H1 (cell line): Measurements from ENCODE around the gene MYPOP. TPM values are rescaled to one million over a fixed set of nuclear protein-coding genes. Genes with fewer than 3 reads are reported as not detected.
A peak's percentile ranks its signal among the peaks of the same experiment; 100 is the strongest.

Source experiments
- CTCF ChIA-PET: fragments of 300-600 bp; sonication (Branson Sonifier 250); formaldehyde crosslinking; loops from one replicate; lab custom pipeline; 2021; ENCODE audit not compliant: partially characterized antibody; lab: Charles Lee
- POLR2A ChIA-PET: fragments of 300-600 bp; sonication (Branson Sonifier 250); formaldehyde crosslinking; loops from one replicate; lab custom pipeline; 2021; ENCODE audit warnings: inconsistent platforms; ENCODE audit not compliant: partially characterized antibody; lab: Charles Lee
- DNase-seq, 2 experiments: peaks; one replicate each; pipeline versions ENCODE4 v3.0.0 to v3.0.0-alpha.2; 2010 to 2022; ENCODE audit warnings: low spot score in 2 of 2, low read depth in 1 of 2, mixed read lengths in 1 of 2
- FAIRE-seq: peaks from 2 replicates; lab custom pipeline; 2011; peaks lifted over from hg19 to GRCh38; lab: Jason Lieb, UNC
- H2AFZ ChIP-seq: 2 replicates; pipeline ENCODE4 v1.8.1; 2012; ENCODE audit warnings: low read length, inconsistent platforms
- H2AK5ac ChIP-seq: 2 replicates; pipeline ENCODE4 v1.6.1; 2013; ENCODE audit warnings: low read depth, low read length
- H2BK120ac ChIP-seq: replicated peaks from 2 replicates; pipeline ENCODE3; 2013; ENCODE audit warnings: low read depth, low read length, inconsistent platforms
- H2BK12ac ChIP-seq: 2 replicates; pipeline ENCODE4 v1.6.1; 2013; ENCODE audit warnings: low read depth, low read length
- H2BK15ac ChIP-seq: 2 replicates; pipeline ENCODE4 v1.6.1; 2013; ENCODE audit warnings: low read length
- H2BK20ac ChIP-seq: 2 replicates; pipeline ENCODE4 v1.6.1; 2013; ENCODE audit warnings: low read length
- H2BK5ac ChIP-seq: 2 replicates; pipeline ENCODE4 v1.6.1; 2013; ENCODE audit warnings: low read depth, low read length
- H3K14ac ChIP-seq: 2 replicates; pipeline ENCODE4 v1.6.1; 2013; ENCODE audit warnings: inconsistent platforms; ENCODE audit not compliant: insufficient read length
- H3K18ac ChIP-seq: 2 replicates; pipeline ENCODE4 v1.6.1; 2013; ENCODE audit warnings: low read length; ENCODE audit errors: extremely low read depth
- H3K23ac ChIP-seq: 2 replicates; pipeline ENCODE4 v1.6.1; 2013; ENCODE audit warnings: inconsistent platforms; ENCODE audit not compliant: insufficient read length
- H3K23me2 ChIP-seq: 2 replicates; pipeline ENCODE4 v1.6.1; 2013; ENCODE audit warnings: low read depth, low read length
- H3K27ac ChIP-seq: 2 replicates; pipeline ENCODE4 v1.6.1; 2011; ENCODE audit warnings: low read depth, low read length, inconsistent platforms
- H3K27me3 ChIP-seq, 4 experiments: replicated peaks in 1 of 4; 1 replicate in 1 of 4; 2 replicates in 3 of 4; pipeline versions ENCODE4 v1.6.1 to v1.8.1; 2011 to 2013; ENCODE audit warnings: low read length in 3 of 4, mild to moderate bottlenecking in 3 of 4, inconsistent platforms in 2 of 4, mixed read lengths in 2 of 4, moderate library complexity in 1 of 4; ENCODE audit not compliant: control insufficient read depth in 3 of 4, insufficient read depth in 3 of 4; ENCODE audit errors: extremely low read depth in 1 of 4
- H3K36me3 ChIP-seq, 4 experiments: 2 replicates each; pipeline versions ENCODE4 v1.6.1 to v1.8.1; 2011 to 2013; ENCODE audit warnings: mild to moderate bottlenecking in 4 of 4, low read length in 3 of 4, moderate library complexity in 2 of 4, control low read depth in 1 of 4, inconsistent platforms in 1 of 4; ENCODE audit not compliant: insufficient read depth in 4 of 4, control insufficient read depth in 2 of 4
- H3K4ac ChIP-seq: replicated peaks from 2 replicates; pipeline ENCODE3; 2013; ENCODE audit warnings: low read length, low read depth, mixed read lengths, inconsistent platforms; ENCODE audit not compliant: insufficient read length
- H3K4me1 ChIP-seq, 4 experiments: replicated peaks in 1 of 4; 1 replicate in 1 of 4; 2 replicates in 3 of 4; pipeline versions ENCODE4 v1.6.1 to v1.8.1; 2011 to 2013; ENCODE audit warnings: low read length in 3 of 4, inconsistent platforms in 2 of 4, mixed read lengths in 1 of 4; ENCODE audit not compliant: insufficient read depth in 4 of 4, control insufficient read depth in 3 of 4
- H3K4me2 ChIP-seq, 2 experiments: 2 replicates each; pipeline versions ENCODE4 v1.6.1 to v1.8.1; 2011 to 2013; ENCODE audit warnings: low read depth in 2 of 2, low read length in 2 of 2, control low read depth in 1 of 2, inconsistent platforms in 1 of 2, mild to moderate bottlenecking in 1 of 2; ENCODE audit not compliant: insufficient read depth in 1 of 2
- H3K4me3 ChIP-seq, 4 experiments: fragments of 200-600, 300-600 bp in 1 of 4; sonication (generic), shearing (Covaris generic), sonication (Bioruptor Twin) in 1 of 4; 2 replicates each; pipeline versions ENCODE4 v1.5.1 to v1.8.1; 2011 to 2016; ENCODE audit warnings: low read length in 4 of 4, low read depth in 3 of 4, control low read depth in 2 of 4, inconsistent platforms in 2 of 4, mild to moderate bottlenecking in 2 of 4, mixed read lengths in 1 of 4, moderate library complexity in 1 of 4; ENCODE audit not compliant: insufficient read depth in 2 of 4; ENCODE audit errors: extremely low read depth in 1 of 4
- H3K56ac ChIP-seq: replicated peaks from 2 replicates; pipeline ENCODE3; 2013; ENCODE audit warnings: low read depth, mild to moderate bottlenecking, mixed read lengths, low read length, inconsistent platforms; ENCODE audit not compliant: insufficient read length
- H3K79me1 ChIP-seq: 2 replicates; pipeline ENCODE4 v1.6.1; 2013; ENCODE audit warnings: low read depth, low read length, control low read depth
- H3K79me2 ChIP-seq, 2 experiments: 2 replicates each; pipeline versions ENCODE4 v1.6.1 to v1.8.1; 2012 to 2013; ENCODE audit warnings: low read length in 2 of 2, mild to moderate bottlenecking in 2 of 2, inconsistent platforms in 1 of 2; ENCODE audit not compliant: insufficient read depth in 2 of 2, control insufficient read depth in 1 of 2
- H3K9ac ChIP-seq, 4 experiments: replicated peaks in 1 of 4; 1 replicate in 1 of 4; 2 replicates in 3 of 4; pipeline versions ENCODE4 v1.6.1 to v1.8.1; 2011 to 2013; ENCODE audit warnings: low read depth in 3 of 4, low read length in 3 of 4, control low read depth in 2 of 4, mild to moderate bottlenecking in 2 of 4, moderate library complexity in 2 of 4, inconsistent platforms in 1 of 4; ENCODE audit errors: extremely low read depth in 1 of 4
- H3K9me3 ChIP-seq, 2 experiments: 2 replicates each; pipeline versions ENCODE4 v1.6.1 to v1.8.1; 2012 to 2013; ENCODE audit warnings: mild to moderate bottlenecking in 2 of 2, moderate library complexity in 2 of 2, control low read depth in 1 of 2, inconsistent platforms in 1 of 2, low read depth in 1 of 2, low read length in 1 of 2, mixed read lengths in 1 of 2; ENCODE audit not compliant: insufficient read depth in 2 of 2
- H4K20me1 ChIP-seq, 2 experiments: replicated peaks in 1 of 2; 2 replicates each; pipeline versions ENCODE3 to v1.8.1; 2011 to 2013; ENCODE audit warnings: inconsistent platforms in 2 of 2, low read length in 2 of 2, mild to moderate bottlenecking in 1 of 2; ENCODE audit not compliant: insufficient read depth in 2 of 2, control insufficient read depth in 1 of 2
- H4K5ac ChIP-seq: 2 replicates; pipeline ENCODE4 v1.6.1; 2013; ENCODE audit warnings: low read length, low read depth, mixed read lengths, inconsistent platforms; ENCODE audit not compliant: insufficient read length
- H4K8ac ChIP-seq: 2 replicates; pipeline ENCODE4 v1.8.0; 2013; ENCODE audit warnings: mild to moderate bottlenecking, moderate library complexity, low read length, inconsistent platforms; ENCODE audit not compliant: insufficient read depth; ENCODE audit errors: extremely low read depth
- H4K91ac ChIP-seq: replicated peaks from 2 replicates; pipeline ENCODE3; 2013; ENCODE audit warnings: low read length, mixed read lengths, inconsistent platforms; ENCODE audit not compliant: insufficient read length
- POLR2AphosphoS5 ChIP-seq: IDR thresholded peaks from 2 replicates; pipeline ENCODE4 v1.6.1; 2011; ENCODE audit warnings: low read depth, low read length
- WGBS, 2 experiments: shearing (Covaris generic) in 1 of 2; methylation state at CpG; one replicate each; pipeline versions ENCODE4 v1.1.6 to v1.1.7; 2013 to 2015; ENCODE audit warnings: low lambda C conversion rate in 2 of 2, mixed read lengths in 2 of 2, inconsistent platforms in 1 of 2, low coverage in 1 of 2, missing lambda C conversion rate in 1 of 2; ENCODE audit not compliant: insufficient replicate concordance in 2 of 2, insufficient coverage in 1 of 2, insufficient read length in 1 of 2; ENCODE audit errors: extremely low coverage in 1 of 2, missing lambda C conversion rate in 1 of 2; 5-methylcytosine and 5-hydroxymethylcytosine counted together
- polyA plus RNA-seq, 7 experiments: library from polyadenylated mRNA; depleted of rRNA in 3 of 7; stranded (reverse) in 5 of 7; unstranded in 2 of 7; fragments of >200 nt in 5 of 7; fragments of 200-250 nt in 2 of 7; gene quantifications; 1 replicate in 5 of 7; 2 replicates in 1 of 7; 4 replicates in 1 of 7; pipeline versions ENCODE4 v1.2.1 to v1.2.3, GENCODE V29; 2011 to 2013; ENCODE audit warnings: missing spikeins in 2 of 7, mixed read lengths in 2 of 7
- total RNA-seq: library from RNA; stranded (reverse); fragmentation: NEBNext Ultra II Directional; extraction: Animal tissue kit (Norgen Biotek cat#: 25700); gene quantifications from 2 replicates; pipeline ENCODE4 v1.2.1, GENCODE V29; 2021
- TF ChIP-seq, protein P1 (sequence below), 3 experiments: IDR thresholded peaks; 1 replicate in 2 of 3; 2 replicates in 1 of 3; pipeline versions ENCODE4 v1.5.1 to v1.6.1; 2011; ENCODE audit warnings: low read length in 3 of 3, mild to moderate bottlenecking in 3 of 3, inconsistent platforms in 2 of 3, low read depth in 1 of 3, moderate library complexity in 1 of 3; ENCODE audit not compliant: insufficient read depth in 1 of 3; ENCODE audit errors: control extremely low read depth in 1 of 3
- TF ChIP-seq, protein P2 (sequence below): IDR thresholded peaks from 2 replicates; pipeline ENCODE4 v1.6.1; 2011; ENCODE audit warnings: low read length, improper control_type of control experiment

MYPOP gene
- total and polyA plus RNA-seq, 2 of the 8 experiments (the other 6 are each of a cell fraction or from before 2014, with no cell fraction given), result 3.2 to 11.1 TPM

DNA sequence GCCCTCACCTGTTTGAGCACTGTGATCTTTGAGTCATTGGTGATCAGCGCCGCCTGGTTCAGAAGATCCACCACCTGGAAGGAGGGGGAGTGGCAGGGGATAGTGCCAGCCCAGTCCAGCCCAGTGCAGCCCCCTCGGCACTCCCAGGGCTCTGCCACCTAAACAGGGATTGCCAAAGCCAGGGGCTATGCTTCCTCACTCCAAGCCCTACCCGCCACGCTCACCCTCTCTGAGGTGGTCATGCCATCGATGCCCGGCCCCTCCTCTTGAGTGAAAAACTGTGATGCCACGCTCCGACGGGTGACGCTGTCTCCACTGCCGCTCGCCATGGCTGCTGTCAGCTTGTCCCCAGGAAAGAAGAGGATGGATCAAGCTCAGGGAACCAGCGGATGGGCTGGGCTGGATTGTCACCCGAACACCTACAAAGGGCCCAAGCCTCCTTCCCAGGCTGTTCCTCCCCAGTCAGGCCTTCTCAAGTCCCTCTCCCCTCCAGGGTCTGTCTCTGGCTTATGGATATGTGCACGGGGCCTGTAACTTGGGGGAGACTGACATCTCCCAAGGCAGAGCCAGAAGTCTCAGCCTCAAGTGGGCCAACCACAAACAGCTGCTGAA, 48.1 kb downstream of the MYPOP start:
- no peak overlapping the region for H3K18ac ChIP-seq
- no peak overlapping the region for H3K14ac ChIP-seq
- H3K23me2 ChIP-seq, result no peaks in the 10 kb centered on the region
- H2BK15ac ChIP-seq, result no peak overlapping the region
- no peak overlapping the region for H2BK12ac ChIP-seq
- peaks cover 0 to 32% of the 10 kb centered on the region in 2 experiments; a peak in 2 of 4 replicates for H3K79me2 ChIP-seq
- H2BK120ac ChIP-seq, result no peak overlapping the region
- H3K4me2 ChIP-seq, result no peak overlapping the region
- H3K4me1 ChIP-seq, result no peaks in the 10 kb centered on the region
- H2BK20ac ChIP-seq, result no peak overlapping the region
- ChIA-PET POLR2A (interaction anchor here (0.7 to 3.8 kb wide), 6 partner anchors 9 to 168 kb away, joined by 3 to 19 read pairs (median 6); partner anchors contain the start of genes FOXA3, PGLYRP1 and SYMPK), CTCF (interaction anchor here (1.0 to 2.6 kb wide), 2 partner anchors 9 to 37 kb away, joined by 3 to 13 read pairs; partner anchors contain the start of gene SYMPK)
- H4K5ac ChIP-seq, result no peak overlapping the region
- no peak overlapping the region for H3K23ac ChIP-seq
- no peak overlapping the region for H3K4me3 ChIP-seq
- DNase-seq (no peak), FAIRE-seq (no peak)
- peak overlapping the region; percentile 18; the same call in 1 of the 2 replicates for H4K8ac ChIP-seq
- no peak overlapping the region for H3K4ac ChIP-seq
- no peak overlapping the region for H2AK5ac ChIP-seq
- no peak overlapping the region for H3K27ac ChIP-seq
- WGBS, 2 experiments, result 93% methylated on average over 15 of the region's 16 CpGs; no CpG with 5 or more reads in 1 of the 2 experiments
- 0 out of 2 replicates have a peak, but pooled peaks cover 4% of the 10 kb centered on the region for H3K79me1 ChIP-seq
- no peak overlapping the region for H4K91ac ChIP-seq
- H3K27me3 ChIP-seq, result no peaks in the 10 kb centered on the region
- no peak overlapping the region for H2BK5ac ChIP-seq
- no peaks in the 10 kb centered on the region for H3K9me3 ChIP-seq
- H2AFZ ChIP-seq, result no peak overlapping the region
- peaks cover 23 to 52% (median 38%) of the 10 kb centered on the region in 4 experiments for H3K36me3 ChIP-seq
- 0 out of 2 replicates have a peak, but pooled peaks have one; percentile 15 for TF ChIP-seq POLR2AphosphoS5
- TF ChIP-seq, protein P1, sequence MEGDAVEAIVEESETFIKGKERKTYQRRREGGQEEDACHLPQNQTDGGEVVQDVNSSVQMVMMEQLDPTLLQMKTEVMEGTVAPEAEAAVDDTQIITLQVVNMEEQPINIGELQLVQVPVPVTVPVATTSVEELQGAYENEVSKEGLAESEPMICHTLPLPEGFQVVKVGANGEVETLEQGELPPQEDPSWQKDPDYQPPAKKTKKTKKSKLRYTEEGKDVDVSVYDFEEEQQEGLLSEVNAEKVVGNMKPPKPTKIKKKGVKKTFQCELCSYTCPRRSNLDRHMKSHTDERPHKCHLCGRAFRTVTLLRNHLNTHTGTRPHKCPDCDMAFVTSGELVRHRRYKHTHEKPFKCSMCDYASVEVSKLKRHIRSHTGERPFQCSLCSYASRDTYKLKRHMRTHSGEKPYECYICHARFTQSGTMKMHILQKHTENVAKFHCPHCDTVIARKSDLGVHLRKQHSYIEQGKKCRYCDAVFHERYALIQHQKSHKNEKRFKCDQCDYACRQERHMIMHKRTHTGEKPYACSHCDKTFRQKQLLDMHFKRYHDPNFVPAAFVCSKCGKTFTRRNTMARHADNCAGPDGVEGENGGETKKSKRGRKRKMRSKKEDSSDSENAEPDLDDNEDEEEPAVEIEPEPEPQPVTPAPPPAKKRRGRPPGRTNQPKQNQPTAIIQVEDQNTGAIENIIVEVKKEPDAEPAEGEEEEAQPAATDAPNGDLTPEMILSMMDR (IDR thresholded peaks at IDR 0.05; ENCODE audit: control extremely low read depth in 1 of 3, insufficient read depth in 1 of 3, low read depth in 1 of 3, low read length in 3 of 3), result no peak
- TF ChIP-seq, protein P2, sequence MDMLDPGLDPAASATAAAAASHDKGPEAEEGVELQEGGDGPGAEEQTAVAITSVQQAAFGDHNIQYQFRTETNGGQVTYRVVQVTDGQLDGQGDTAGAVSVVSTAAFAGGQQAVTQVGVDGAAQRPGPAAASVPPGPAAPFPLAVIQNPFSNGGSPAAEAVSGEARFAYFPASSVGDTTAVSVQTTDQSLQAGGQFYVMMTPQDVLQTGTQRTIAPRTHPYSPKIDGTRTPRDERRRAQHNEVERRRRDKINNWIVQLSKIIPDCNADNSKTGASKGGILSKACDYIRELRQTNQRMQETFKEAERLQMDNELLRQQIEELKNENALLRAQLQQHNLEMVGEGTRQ, result no peak
- no peak overlapping the region for H3K9ac ChIP-seq
- H3K56ac ChIP-seq, result no peak overlapping the region
- H4K20me1 ChIP-seq, result peaks cover 6 to 15% of the 10 kb centered on the region in 2 experiments
